ENCODE measurements around the gene PSAP. TPM values are rescaled to one million over a fixed set of nuclear protein-coding genes. Genes with fewer than 3 reads are reported as not detected.
"Not testable (repeated sequence)": the region's sequence is repeated elsewhere in the genome, so short reads cannot be mapped to it uniquely, and the experiment has no call there.

Gene PSAP
- total RNA-seq: 100 to 1,000 TPM in 1 of 3 donors, 10 to 100 TPM in 2; 96.4 to 125 (median 97.9) TPM

DNA sequence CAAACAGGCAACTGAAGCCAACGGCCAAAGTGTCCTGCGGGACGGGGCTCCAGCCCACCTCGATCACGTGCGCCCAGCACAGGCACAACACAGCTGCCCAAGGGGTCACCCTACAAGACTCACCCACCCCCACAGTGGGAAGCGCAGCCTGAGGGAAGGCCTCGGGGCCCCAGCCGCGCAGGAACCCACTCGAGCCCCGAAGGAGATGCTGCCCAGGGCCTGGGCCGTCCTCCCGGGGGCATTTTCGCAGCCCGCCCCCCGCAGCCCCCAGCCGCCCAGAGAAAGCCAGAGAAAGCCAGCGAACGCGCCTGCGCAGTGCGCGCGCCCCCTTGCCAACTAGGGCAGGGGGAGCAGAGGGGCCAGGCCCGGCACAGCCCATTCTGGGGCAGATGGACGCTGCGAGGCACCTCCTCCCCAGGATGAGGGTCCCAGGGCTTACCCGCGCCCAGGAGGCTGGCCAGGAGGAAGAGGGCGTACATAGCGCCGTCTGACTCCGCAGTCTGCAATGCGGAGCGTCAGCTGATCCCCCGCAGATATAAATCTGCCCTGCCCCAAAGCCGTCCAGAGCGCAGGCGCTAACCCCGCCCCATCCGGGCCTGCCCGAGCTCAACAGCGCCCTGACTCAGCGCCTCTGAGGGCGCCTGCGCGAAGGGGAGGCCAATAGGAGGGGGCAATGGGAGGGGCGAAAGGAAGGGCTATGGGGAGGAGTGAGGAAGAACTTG is at the start of gene PSAP:
TSS of gene PSAP (minus strand) at position 509 of the 722 bp plus-strand sequence. CDS start at position 479, 30 bp downstream.
- no peaks in the 10 kb centered on the region for H3K9me3 Mint-ChIP-seq
- H3K36me3 Mint-ChIP-seq (ENCODE audit: insufficient read depth): no peaks in the 10 kb centered on the region
- DNase-seq (peak; percentile 98), ATAC-seq (peak; percentile 97 to 98)
- peaks cover 39% of the 10 kb centered on the region for H3K4me1 Mint-ChIP-seq (ENCODE audit: low read depth)
- no peaks in the 10 kb centered on the region for H3K27me3 Mint-ChIP-seq (ENCODE audit: low read depth)
- H3K4me3 Mint-ChIP-seq: peak within 1 kb of the TSS; percentile 92

DNA sequence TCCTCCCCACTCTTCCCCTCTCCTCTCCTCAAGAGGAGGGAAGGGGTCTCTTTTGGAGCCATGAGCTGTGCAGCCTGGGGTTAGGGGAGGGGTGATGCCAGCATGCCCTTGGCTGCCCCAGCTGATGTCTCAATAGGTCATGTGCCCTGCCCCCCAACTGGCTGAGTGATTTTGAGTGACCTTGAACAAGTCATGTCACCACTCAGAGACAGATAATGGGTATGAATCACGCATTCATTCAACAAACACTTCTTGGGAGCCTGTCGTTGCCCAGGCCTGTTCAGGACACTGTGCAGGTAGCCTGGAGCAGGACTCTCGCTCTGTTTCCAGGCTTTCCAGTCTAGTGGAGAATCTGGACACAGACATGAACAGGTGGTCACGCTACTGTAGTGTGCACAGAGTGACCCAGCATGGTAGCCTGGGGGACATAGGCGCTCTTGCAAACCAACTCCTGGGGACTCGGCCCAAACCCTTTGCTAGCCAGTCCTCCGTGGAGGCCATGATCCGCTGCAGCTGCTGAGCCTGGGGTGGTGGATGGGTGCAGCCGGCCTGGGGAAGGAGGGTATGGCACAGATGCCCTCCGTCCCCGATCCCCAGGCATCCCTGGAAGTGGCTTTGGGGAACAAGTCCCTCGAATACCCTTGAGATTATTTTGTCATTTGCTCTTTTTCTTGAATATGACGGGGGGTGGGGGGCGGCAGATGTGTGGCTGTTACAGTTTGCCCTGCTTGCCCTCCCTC is 49.6 kb upstream of the PSAP start:
- no peak for DNase-seq
- Mint-ChIP-seq H3K27me3 (ENCODE audit: low read depth) (no peaks in the 10 kb centered on the region), H3K4me1 (ENCODE audit: low read depth) (no peaks in the 10 kb centered on the region), H3K4me3 (no peak overlapping the region), H3K9me3 (no peaks in the 10 kb centered on the region), H3K36me3 (ENCODE audit: insufficient read depth) (no peaks in the 10 kb centered on the region)
- ATAC-seq: no peak

DNA sequence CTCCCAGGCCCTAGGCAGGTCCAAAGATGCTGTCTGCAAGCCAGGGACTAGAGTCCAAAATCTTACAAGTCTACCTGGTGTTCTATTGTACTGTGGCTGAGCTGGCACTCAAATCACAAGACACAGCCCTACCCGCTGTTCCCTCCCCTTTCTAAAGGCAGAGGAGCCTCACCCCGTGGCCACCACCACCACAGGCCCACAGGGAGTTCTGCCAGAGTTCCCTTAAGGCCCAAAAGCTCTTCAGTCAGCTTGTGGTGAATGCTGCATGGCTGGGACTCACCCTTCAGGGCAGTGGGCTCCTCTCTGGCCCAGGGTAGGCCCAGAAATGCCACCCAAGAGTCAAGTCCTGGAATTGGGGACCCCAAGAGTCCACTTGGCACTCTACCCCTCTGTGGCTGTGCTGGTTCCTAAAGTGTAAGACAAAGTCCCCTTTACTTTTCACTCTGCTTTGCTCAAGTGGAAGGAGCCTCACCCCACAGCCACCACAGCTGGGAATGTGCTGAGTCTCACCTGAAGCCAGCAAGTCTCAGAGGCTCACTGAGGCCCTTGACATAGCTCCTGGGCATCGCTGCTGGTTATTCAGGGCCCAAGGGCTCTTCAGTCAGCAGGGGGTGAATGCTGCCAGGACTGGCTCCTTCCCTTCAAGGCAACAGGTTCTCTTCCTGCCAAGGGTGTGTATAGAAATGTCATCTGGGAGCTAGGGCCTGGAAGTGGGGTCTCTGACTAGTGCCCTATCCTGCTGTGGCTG is 48.8 kb upstream of the PSAP start:
- ATAC-seq: no peak
- Mint-ChIP-seq H3K4me3 (no peak overlapping the region), H3K9me3 (no peaks in the 10 kb centered on the region), H3K36me3 (ENCODE audit: insufficient read depth) (no peaks in the 10 kb centered on the region), H3K4me1 (ENCODE audit: low read depth) (no peaks in the 10 kb centered on the region), H3K27me3 (ENCODE audit: low read depth) (no peaks in the 10 kb centered on the region)
- DNase-seq: no peak

DNA sequence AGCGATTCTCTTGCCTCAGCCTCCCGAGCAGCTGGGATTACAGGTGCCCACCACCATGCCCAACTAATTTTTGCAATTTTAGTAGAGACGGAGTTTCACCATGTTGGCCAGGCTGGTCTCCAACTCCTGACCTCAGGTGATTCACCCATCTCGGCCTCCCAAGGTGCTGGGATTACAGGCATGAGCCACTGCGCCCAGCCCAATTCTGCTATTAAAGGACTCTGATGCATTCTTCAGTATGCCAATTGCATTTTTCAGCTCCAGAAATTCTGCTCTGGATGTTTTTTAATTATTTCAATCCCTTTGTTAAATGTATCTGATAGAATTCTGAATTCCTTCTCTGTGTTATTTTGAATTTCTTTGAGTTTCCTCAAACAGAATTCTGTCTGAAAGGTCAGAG is 47.3 kb upstream of the PSAP start:
- not testable (repeated sequence) for H3K27me3 Mint-ChIP-seq (ENCODE audit: low read depth); DNase-seq; H3K4me3 Mint-ChIP-seq; H3K9me3 Mint-ChIP-seq; ATAC-seq; H3K4me1 Mint-ChIP-seq (ENCODE audit: low read depth); H3K36me3 Mint-ChIP-seq (ENCODE audit: insufficient read depth)

DNA sequence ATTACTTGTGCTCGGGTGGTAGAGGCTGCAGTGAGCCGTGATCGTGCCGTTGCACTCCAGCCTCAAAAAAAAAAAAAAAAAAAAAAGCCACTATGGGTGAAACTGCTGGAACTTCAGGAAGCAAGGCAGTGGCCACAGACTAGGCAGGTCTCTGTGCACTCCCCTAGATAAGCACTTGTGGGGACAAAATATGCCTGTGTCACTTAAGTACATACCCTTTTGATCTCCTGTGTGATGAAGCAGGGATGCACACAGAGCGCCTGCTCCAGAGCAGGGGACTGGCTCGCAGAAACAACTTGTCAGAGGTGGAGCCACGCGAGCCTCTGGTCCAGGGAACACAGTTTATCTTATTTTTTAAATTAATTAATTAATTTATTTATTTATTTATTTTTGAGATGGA is 42.9 kb upstream of the PSAP start:
- DNase-seq (no peak), ATAC-seq (no peak)
- Mint-ChIP-seq H3K4me3 (no peak overlapping the region), H3K9me3 (no peaks in the 10 kb centered on the region), H3K36me3 (ENCODE audit: insufficient read depth) (no peaks in the 10 kb centered on the region), H3K4me1 (ENCODE audit: low read depth) (peaks cover 6% of the 10 kb centered on the region), H3K27me3 (ENCODE audit: low read depth) (no peaks in the 10 kb centered on the region)

DNA sequence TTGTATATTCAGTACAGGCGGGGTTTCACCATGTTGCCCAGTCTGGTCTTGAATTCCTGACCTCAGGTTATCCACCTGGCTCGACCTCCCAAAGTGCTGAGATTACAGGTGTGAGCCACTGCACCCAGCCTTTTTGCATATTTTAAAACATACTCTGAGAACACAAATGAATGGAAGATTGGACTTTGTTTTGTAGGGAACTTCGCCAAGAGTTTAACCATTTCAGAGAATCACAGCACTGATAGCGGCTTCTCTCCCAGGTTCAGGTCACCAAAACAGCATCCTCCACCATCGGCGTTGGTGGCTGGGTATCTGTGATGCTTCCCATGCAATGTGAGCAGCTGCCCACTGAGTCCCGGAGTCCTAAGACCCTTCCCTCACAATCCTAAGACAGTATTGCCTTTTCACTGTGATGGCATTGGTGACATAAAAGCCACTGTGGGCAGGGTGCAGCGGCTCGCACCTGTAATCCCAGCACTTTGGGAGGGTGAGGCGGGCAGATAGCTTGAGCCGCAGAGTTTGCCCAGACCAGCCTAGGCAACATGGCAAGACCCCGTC is 42.3 kb upstream of the PSAP start:
- H3K4me1 Mint-ChIP-seq (ENCODE audit: low read depth): peaks cover 12% of the 10 kb centered on the region
- H3K9me3 Mint-ChIP-seq: no peaks in the 10 kb centered on the region
- ATAC-seq (no peak), DNase-seq (no peak)
- peaks cover 3% of the 10 kb centered on the region for H3K27me3 Mint-ChIP-seq (ENCODE audit: low read depth)
- H3K4me3 Mint-ChIP-seq: no peak overlapping the region
- no peaks in the 10 kb centered on the region for H3K36me3 Mint-ChIP-seq (ENCODE audit: insufficient read depth)

DNA sequence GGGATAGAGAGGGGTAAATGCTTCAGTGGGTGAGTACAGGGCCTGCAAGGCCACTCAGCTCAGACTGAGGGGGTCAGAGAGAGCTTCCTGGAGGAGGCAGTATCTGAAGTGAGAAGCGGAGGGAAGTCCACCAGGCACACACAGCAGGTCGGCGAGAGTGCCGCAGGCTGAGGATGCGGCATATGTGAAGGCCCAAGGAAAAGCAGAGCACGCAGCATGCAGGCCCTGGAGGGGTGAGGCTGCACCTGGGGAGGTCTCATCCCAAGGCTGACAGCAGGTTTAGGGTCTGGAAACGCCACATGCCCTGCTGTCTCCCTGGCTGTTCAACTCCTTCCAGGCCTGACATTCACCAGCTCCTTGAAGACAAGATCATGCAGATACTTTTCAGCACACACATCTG is 40.4 kb upstream of the PSAP start:
- H3K27me3 Mint-ChIP-seq (ENCODE audit: low read depth): peaks cover 3% of the 10 kb centered on the region
- no peak for ATAC-seq
- DNase-seq: no peak
- peaks cover 12% of the 10 kb centered on the region for H3K4me1 Mint-ChIP-seq (ENCODE audit: low read depth)
- no peaks in the 10 kb centered on the region for H3K9me3 Mint-ChIP-seq
- H3K4me3 Mint-ChIP-seq: no peak overlapping the region
- H3K36me3 Mint-ChIP-seq (ENCODE audit: insufficient read depth): no peaks in the 10 kb centered on the region

DNA sequence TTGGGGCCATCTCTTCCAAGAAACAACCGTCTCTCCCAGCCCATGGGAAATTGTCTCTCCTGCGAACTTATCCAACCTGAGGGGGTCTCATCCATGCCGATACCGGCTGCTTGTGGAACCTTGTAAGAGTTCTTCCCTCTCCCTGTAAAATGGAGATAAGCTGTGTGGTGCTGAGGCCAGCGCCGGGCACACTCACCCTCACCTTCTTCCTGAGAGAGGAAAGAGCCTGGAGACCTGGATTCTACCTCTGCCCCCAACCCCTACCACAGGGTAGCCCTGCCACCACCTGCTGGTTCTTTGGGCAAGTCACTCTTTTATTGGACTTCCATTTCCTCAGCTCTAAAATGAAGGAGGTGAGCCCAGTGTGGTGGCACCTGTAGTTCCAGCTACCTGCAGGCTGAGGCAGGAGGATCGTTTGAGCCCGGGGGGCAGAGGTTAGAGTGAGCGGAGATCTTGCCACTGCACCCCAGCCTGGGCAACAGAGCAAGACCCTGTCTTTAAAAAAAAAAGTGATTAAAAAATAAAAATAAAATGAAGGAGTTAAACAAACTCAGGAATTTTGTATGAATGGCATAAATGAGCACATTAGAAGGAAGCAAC is 38.4 kb upstream of the PSAP start:
- DNase-seq: no peak
- H3K36me3 Mint-ChIP-seq (ENCODE audit: insufficient read depth): no peaks in the 10 kb centered on the region
- no peak for ATAC-seq
- H3K9me3 Mint-ChIP-seq: no peaks in the 10 kb centered on the region
- peaks cover 3% of the 10 kb centered on the region for H3K27me3 Mint-ChIP-seq (ENCODE audit: low read depth)
- peak overlapping the region; percentile 78 for H3K4me3 Mint-ChIP-seq
- peaks cover 12% of the 10 kb centered on the region for H3K4me1 Mint-ChIP-seq (ENCODE audit: low read depth)

DNA sequence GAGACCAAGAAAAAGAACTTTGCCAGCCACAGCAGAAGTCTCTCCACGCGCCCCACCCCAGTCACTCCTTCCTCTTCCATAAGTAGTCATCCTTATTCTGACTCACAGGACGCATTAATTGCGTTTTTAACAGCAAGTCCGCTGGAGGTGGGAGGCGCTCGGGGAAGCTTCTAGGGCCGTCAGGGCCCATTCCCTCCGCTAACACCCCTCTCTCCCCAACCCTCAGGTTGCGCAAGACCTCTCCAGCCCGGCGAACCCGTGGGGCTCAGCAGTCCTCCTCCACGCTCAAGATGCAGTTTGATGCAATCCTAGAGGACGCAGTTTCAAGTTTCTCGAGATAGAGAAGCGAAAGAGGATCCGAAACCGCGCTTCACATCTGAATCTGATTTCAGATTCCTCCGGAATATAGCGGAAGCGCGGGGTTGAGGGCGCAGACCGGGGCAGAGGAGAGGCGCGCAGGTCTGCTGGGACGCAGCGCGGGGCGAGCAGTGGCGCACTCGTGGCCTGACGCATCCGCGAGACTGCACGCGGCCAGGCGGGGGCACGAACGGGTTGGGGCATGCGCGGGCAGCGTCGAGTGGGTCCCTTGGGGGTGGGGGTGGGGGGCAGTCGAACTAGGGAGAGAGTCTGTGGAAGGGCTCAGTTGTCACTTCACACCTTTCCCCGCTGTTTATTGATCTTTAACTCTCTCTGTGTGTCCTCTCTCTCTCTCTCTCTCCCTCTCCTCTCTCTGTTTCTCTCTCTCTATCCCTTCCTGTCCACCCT is 37.8 kb upstream of the PSAP start:
- peaks cover 3% of the 10 kb centered on the region for H3K27me3 Mint-ChIP-seq (ENCODE audit: low read depth)
- no peaks in the 10 kb centered on the region for H3K9me3 Mint-ChIP-seq
- ATAC-seq: peak; percentile 96 to 97
- no peaks in the 10 kb centered on the region for H3K36me3 Mint-ChIP-seq (ENCODE audit: insufficient read depth)
- peak; percentile 40 for DNase-seq
- peaks cover 12% of the 10 kb centered on the region for H3K4me1 Mint-ChIP-seq (ENCODE audit: low read depth)
- peak overlapping the region; percentile 78 for H3K4me3 Mint-ChIP-seq

DNA sequence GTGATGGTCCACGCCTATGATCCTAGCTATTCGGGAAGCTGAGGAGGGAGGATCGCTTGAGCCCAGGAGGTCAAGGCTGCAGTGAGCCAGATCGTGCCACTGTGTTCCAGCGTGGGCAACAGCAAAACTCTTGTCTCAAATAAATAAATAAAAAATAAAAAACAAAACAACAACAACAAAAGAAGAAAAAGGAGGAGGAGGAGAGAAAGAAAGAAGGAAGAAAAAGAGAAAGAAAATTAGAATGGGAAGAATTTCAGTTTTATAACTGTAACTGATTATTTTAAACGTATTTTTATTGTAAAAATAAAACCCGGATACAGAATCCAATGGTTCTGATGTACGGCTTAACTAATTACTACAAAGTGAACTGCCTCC is 37.2 kb upstream of the PSAP start:
- H3K36me3 Mint-ChIP-seq (ENCODE audit: insufficient read depth): no peaks in the 10 kb centered on the region
- H3K4me3 Mint-ChIP-seq: peak overlapping the region; percentile 78
- no peaks in the 10 kb centered on the region for H3K9me3 Mint-ChIP-seq
- H3K27me3 Mint-ChIP-seq (ENCODE audit: low read depth): peaks cover 3% of the 10 kb centered on the region
- H3K4me1 Mint-ChIP-seq (ENCODE audit: low read depth): peaks cover 15% of the 10 kb centered on the region
- no peak for ATAC-seq
- no peak for DNase-seq

DNA sequence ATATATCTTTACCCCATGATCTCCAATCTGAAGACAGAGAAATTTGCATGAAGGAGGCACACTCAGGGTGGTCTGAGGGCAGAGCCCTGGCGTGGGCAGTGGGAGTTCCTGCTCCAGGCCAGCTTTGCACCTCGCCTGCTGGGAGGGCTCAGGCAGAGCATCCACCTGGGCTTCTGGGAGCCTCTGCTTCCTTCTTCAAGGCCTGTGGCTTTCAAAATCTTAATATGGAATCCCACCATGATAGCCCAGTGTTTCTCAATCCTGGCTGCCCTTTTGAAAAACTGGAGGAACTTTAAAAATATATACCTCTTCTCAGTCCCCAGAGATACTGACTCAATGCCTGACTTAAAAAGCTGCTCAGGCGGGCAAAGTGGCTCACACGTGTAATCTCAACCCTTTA is 36.7 kb upstream of the PSAP start:
- H3K4me1 Mint-ChIP-seq (ENCODE audit: low read depth): peaks cover 19% of the 10 kb centered on the region

DNA sequence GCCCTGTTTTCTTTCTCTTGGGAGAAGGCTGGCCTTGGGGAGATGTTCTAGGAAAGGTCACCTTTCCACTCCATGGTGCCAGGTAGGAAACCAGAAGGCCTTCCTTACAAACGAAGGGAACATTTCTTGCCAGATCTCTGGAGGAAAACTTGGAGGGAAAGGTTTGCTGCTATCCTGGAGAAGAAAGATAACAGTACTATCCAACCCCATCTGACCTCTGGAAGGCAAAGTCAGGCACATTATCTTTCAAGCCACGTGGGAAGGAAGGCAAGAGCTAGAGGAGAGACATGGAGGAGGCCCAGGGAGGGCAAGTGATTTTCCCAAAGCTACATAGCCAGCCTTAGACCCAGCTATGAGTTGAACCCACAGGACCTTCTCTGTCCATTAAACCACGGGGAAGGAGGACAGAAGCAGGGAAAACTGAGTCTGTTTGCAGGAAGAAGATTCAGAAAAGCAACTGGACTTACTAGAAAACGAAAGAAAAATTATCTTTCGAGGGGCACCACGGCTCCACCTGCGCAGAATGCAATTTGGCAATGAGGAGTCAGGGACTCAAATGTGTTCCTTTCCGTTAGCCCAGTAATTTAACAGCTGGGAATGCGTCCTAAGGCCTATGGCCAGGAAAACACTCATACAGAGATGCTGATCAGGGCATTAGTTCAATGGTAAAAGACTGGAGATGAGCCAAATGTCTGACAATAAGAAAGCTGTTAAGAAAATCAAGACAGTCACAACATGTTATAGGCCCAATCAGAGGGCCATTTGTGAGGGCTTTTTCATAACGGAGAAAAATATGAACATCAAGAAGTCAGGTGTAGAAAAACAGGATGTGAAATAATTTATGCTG is 32.0 kb upstream of the PSAP start:
- Mint-ChIP-seq H3K27me3 (ENCODE audit: low read depth) (no peaks in the 10 kb centered on the region), H3K4me1 (ENCODE audit: low read depth) (peaks cover 18% of the 10 kb centered on the region), H3K9me3 (no peaks in the 10 kb centered on the region), H3K36me3 (ENCODE audit: insufficient read depth) (no peaks in the 10 kb centered on the region), H3K4me3 (no peak overlapping the region)
- DNase-seq: no peak
- no peak for ATAC-seq

More for the DNA sequence above, 36.7 kb upstream of the PSAP start:
- ATAC-seq: no peak
- no peak overlapping the region for H3K4me3 Mint-ChIP-seq
- no peaks in the 10 kb centered on the region for H3K9me3 Mint-ChIP-seq
- H3K36me3 Mint-ChIP-seq (ENCODE audit: insufficient read depth): no peaks in the 10 kb centered on the region
- peaks cover 3% of the 10 kb centered on the region for H3K27me3 Mint-ChIP-seq (ENCODE audit: low read depth)
- DNase-seq: no peak
